HG02884 (cell line): ENCODE results near the gene ZNF784.

Source experiments
- ATAC-seq: cut with Tn5 transposase; IDR thresholded peaks from one replicate; pipeline ENCODE4 v1.9.1; 2021; ENCODE audit warnings: mild to moderate bottlenecking, moderate library complexity; ENCODE audit not compliant: unreplicated experiment

ZNF784 gene

GRCh38 chr19:55656988-55657747, 32.8 kb upstream of the ZNF784 start:
- no peak for ATAC-seq

GRCh38 chr19:55656552-55656951, 32.2 kb upstream of the ZNF784 start:
- ATAC-seq: no peak

GRCh38 chr19:55655648-55656040, 31.3 kb upstream of the ZNF784 start:
- ATAC-seq: no peak

GRCh38 chr19:55654868-55655647, 30.7 kb upstream of the ZNF784 start, which contains the start of gene U2AF2:
U2AF2 (plus strand) TSS chr19:55655035; CDS start chr19:55655105, 70 bp downstream.
- peak; percentile 28 for ATAC-seq

GRCh38 chr19:55654323-55654867, 30.0 kb upstream of the ZNF784 start:
- ATAC-seq: peak; percentile 55

- ATAC-seq: peak; percentile 41
Measured at GRCh38 chr19:55653651-55654322, 29.4 kb upstream of the ZNF784 start.

- no peak for ATAC-seq
Measured at GRCh38 chr19:55652311-55653128, 28.2 kb upstream of the ZNF784 start.

- ATAC-seq: no peak
Measured at GRCh38 chr19:55651236-55651635, 26.9 kb upstream of the ZNF784 start.

- ATAC-seq: no peak
Measured at GRCh38 chr19:55650602-55651230, 26.4 kb upstream of the ZNF784 start.

- ATAC-seq: no peak
Measured at GRCh38 chr19:55650126-55650557, 25.8 kb upstream of the ZNF784 start.

- ATAC-seq: no peak
Measured at GRCh38 chr19:55649268-55650125, 25.1 kb upstream of the ZNF784 start.

- ATAC-seq: no peak
Measured at GRCh38 chr19:55648585-55649267, 24.4 kb upstream of the ZNF784 start.

GRCh38 chr19:55647732-55648584, 23.6 kb upstream of the ZNF784 start, which contains the start of gene CCDC106:
CCDC106 (plus strand) TSS chr19:55648212; CDS start chr19:55649047, 835 bp downstream.
- ATAC-seq: no peak

GRCh38 chr19:55646889-55647731, 22.7 kb upstream of the ZNF784 start:
- ATAC-seq: no peak

GRCh38 chr19:55645512-55645881, 21.1 kb upstream of the ZNF784 start:
- no peak for ATAC-seq

- no peak for ATAC-seq
Measured at GRCh38 chr19:55644842-55645511, 20.6 kb upstream of the ZNF784 start.
